Activated CD8-positive, alpha-beta T cell treated with anti-CD3 and anti-CD28 coated beads, Interleukin-2, amount 10 ng/mL, durations not matched to agents 7 days and 5 days (primary cell): ENCODE data around the gene EPS8L1. TPM values are rescaled to one million over a fixed set of nuclear protein-coding genes. Genes with fewer than 3 reads are reported as not detected.
"Not testable (repeated sequence)": the region's sequence is repeated elsewhere in the genome, so short reads cannot be mapped to it uniquely, and the experiment has no call there.

Source experiments
- ATAC-seq: fragments of 150-1000 bp; cut with Tn5 transposase; one replicate; pipeline ENCODE4 v1.10.0; 2021; ENCODE audit warnings: moderate library complexity
- CTCF ChIA-PET: fragments of 350-600 bp; sonication (Branson Sonifier 250); formaldehyde crosslinking; loops from one replicate; lab custom pipeline; 2021; ENCODE audit warnings: antibody characterized with exemption; lab: Charles Lee
- POLR2A ChIA-PET: fragments of 350-600 bp; sonication (Branson Sonifier 250); formaldehyde crosslinking; loops from one replicate; lab custom pipeline; 2021; ENCODE audit warnings: antibody characterized with exemption; lab: Charles Lee
- DNase-seq: peaks from one replicate; pipeline ENCODE4 v3.0.0-alpha.2; 2020
- H3K27ac Mint-ChIP-seq: one replicate; pipeline ENCODE4 v1.8.0; 2021; ENCODE audit warnings: mild to moderate bottlenecking, mixed read lengths
- H3K27me3 Mint-ChIP-seq: one replicate; pipeline ENCODE4 v1.8.0; 2021; ENCODE audit warnings: low read depth, mixed read lengths
- H3K36me3 Mint-ChIP-seq: one replicate; pipeline ENCODE4 v1.8.0; 2021; ENCODE audit warnings: low read depth, mixed read lengths
- H3K4me1 Mint-ChIP-seq: one replicate; pipeline ENCODE4 v1.8.0; 2021; ENCODE audit warnings: low read depth, mixed read lengths
- H3K4me3 Mint-ChIP-seq: one replicate; pipeline ENCODE4 v1.8.0; 2021; ENCODE audit warnings: mild to moderate bottlenecking, mixed read lengths
- H3K9me3 Mint-ChIP-seq: one replicate; pipeline ENCODE4 v1.8.0; 2022; ENCODE audit warnings: mixed read lengths; ENCODE audit not compliant: insufficient read depth
- total RNA-seq, 2 experiments: library from RNA; stranded (reverse); gene quantifications; one replicate each; pipeline ENCODE4 v1.2.3, GENCODE V29; 2021

EPS8L1 gene
- total RNA-seq, 2 experiments from 2014 or later, result 4.9 to 8.6 TPM

DNA sequence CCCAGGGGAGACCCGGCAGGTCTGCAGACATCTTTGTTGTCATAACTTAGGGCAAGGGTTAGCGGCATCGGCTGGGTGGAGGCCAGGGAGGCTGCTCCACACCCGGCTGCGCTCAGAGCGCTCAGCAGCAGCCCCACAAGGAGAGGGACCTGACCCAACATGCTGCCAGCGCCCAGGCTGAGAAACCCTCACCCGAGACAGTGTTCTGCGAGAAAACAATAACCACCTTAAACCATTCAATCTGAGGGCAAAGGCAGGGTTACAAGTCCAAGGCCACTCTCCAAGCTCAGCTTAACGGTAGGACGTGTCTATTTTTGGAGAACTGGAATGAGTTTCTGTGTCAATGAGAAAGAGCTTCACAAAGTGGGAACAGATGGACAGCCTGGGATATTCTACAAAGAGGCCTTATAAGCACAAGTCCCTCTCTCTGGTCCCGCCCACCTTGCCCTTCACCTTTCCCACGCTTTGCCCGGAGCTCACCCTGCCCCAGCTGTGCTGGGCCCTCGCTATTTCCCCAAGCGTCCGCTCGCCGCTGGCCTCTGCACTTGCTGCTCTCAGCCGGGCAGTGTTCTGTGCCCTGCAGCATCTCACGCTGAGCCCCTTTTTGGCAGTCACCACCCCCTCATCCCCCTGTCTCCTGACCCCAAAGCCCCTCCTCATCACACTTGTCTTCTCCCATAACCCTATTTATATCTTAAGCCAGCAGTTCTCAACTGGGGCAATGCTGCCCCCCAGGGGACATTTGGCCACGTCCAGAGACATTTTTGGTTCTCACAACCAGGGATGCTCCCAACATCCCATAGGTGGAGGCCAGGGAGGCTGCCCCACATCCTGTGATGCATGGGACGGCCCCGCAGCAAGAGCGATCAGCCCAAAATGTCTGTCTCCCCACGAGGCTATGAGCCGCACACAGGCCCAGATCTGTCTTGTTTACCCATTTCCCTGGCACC is 24.2 kb downstream of the EPS8L1 start:
- H3K27ac Mint-ChIP-seq, result no peak overlapping the region
- no peak overlapping the region for H3K4me3 Mint-ChIP-seq
- H3K4me1 Mint-ChIP-seq, result peaks cover 2% of the 10 kb centered on the region
- H3K36me3 Mint-ChIP-seq, result peaks cover 23% of the 10 kb centered on the region
- no peaks in the 10 kb centered on the region for H3K27me3 Mint-ChIP-seq
- DNase-seq (no peak), ATAC-seq (no peak)
- POLR2A ChIA-PET, result interaction anchor here (1.0 kb wide), 1 partner anchor 15 kb away, joined by 3 read pairs; no protein-coding TSS in a partner anchor
- CTCF ChIA-PET, result interaction anchor here (1.0 to 1.8 kb wide), 2 partner anchors 12 to 219 kb away, joined by 3 to 5 read pairs; no protein-coding TSS in a partner anchor
- no peaks in the 10 kb centered on the region for H3K9me3 Mint-ChIP-seq

DNA sequence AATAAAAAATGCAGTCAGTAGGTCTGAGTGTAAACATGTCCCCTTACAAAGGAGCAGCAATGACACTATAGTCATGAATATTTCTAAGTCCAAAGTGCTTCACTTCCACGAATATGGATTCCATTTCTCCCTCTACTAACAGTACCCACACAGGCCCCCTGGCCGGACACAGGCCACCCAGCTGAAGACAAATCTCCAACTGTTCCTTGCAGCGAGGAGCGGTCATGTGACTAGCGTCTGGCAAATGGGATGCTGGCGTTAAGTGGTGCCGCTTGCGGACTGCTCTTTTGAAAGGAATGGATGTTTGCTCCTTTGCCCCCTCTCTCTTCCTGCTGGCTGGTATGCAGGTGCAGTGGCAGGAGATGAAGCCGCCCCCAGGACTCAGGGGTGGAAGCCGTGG is 25.6 kb downstream of the EPS8L1 start:
- no peaks in the 10 kb centered on the region for H3K27me3 Mint-ChIP-seq
- H3K9me3 Mint-ChIP-seq, result no peaks in the 10 kb centered on the region
- CTCF ChIA-PET, result interaction anchor here (1.2 kb wide), 1 partner anchor 553 kb away, joined by 3 read pairs; no protein-coding TSS in a partner anchor
- ATAC-seq (no peak), DNase-seq (no peak)
- peaks cover 31% of the 10 kb centered on the region for H3K36me3 Mint-ChIP-seq
- POLR2A ChIA-PET, result no interaction called here
- H3K4me1 Mint-ChIP-seq, result peaks cover 2% of the 10 kb centered on the region
- no peak overlapping the region for H3K27ac Mint-ChIP-seq
- H3K4me3 Mint-ChIP-seq, result no peak overlapping the region

DNA sequence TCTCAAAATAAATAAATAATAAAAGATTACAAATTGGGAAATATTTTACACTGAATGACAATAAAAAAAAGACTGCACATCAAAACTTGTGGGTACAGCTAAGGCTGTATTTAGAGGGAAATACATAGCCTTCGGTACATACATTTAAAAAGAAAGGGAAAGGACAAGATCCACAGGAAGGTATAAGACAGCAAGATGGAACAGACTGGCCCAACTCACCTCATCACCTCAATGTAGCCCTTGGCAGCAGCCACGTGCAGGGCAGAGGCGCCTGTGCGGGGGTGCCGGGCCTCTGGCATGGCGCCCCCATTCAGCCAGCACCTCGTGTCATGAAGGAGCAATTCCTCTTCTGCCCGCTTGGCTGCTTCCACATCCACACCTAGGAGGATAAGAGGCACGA is 27.5 kb downstream of the EPS8L1 start:
- H3K27me3 Mint-ChIP-seq, result no peaks in the 10 kb centered on the region
- POLR2A ChIA-PET, result no interaction called here
- no peaks in the 10 kb centered on the region for H3K9me3 Mint-ChIP-seq
- no peak overlapping the region for H3K4me3 Mint-ChIP-seq
- ATAC-seq (no peak), DNase-seq (no peak)
- peaks cover 42% of the 10 kb centered on the region for H3K36me3 Mint-ChIP-seq
- no peak overlapping the region for H3K27ac Mint-ChIP-seq
- peaks cover 1% of the 10 kb centered on the region for H3K4me1 Mint-ChIP-seq
- CTCF ChIA-PET, result no interaction called here

DNA sequence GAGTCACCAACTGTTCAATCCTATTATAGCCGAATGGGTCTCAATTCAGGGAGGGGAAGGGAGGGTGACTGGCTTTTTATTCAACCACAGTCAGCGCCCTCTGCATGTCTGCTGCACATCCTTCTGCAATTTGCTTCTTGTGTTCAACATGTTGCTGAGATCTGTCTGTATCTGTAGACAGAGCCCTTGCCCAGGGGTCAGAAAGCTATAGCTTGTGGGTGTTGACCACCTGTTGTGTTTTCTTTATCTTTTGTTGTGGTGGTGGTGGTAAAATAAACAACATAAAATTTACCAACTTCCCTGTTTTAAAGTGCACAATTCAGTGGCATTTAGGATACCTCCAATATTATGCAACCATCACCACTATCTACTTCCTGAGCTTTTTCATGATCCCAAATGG is 29.6 kb downstream of the EPS8L1 start:
- Mint-ChIP-seq H3K27me3 (no peaks in the 10 kb centered on the region), H3K4me3 (no peak overlapping the region), H3K36me3 (peaks cover 50% of the 10 kb centered on the region), H3K9me3 (no peaks in the 10 kb centered on the region), H3K4me1 (no peaks in the 10 kb centered on the region), H3K27ac (no peak overlapping the region)
- POLR2A ChIA-PET, result interaction anchor here (0.7 kb wide), 1 partner anchor 19 kb away, joined by 3 read pairs; no protein-coding TSS in a partner anchor
- ATAC-seq (no peak), DNase-seq (no peak)
- CTCF ChIA-PET, result interaction anchor here (1.3 to 1.7 kb wide), 2 partner anchors 56 to 187 kb away, joined by 3 to 4 read pairs; no protein-coding TSS in a partner anchor

DNA sequence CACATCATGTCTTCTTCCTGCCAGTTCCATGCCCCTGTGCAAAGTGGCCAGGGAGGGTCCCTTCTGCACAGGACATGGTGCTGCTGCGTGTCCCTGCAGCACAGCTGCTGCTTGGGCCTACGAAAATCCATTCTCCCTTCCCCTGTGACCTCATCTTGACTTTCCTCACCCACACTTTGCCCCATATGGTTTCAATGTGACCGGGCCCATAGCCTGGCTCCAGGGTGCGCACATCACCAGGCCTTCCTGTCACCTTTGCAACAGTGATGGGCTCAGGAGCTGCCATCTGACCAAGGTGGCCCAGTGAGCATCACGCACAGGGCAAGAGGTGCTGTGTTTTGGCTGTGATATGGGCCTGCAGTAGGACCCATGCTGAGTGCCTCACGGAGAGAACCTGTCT is 30.9 kb downstream of the EPS8L1 start:
- H3K4me1 Mint-ChIP-seq, result no peaks in the 10 kb centered on the region
- ATAC-seq (no peak), DNase-seq (no peak)
- H3K27me3 Mint-ChIP-seq, result no peaks in the 10 kb centered on the region
- no peaks in the 10 kb centered on the region for H3K9me3 Mint-ChIP-seq
- peaks cover 57% of the 10 kb centered on the region for H3K36me3 Mint-ChIP-seq
- CTCF ChIA-PET, result interaction anchor here (0.7 to 1.7 kb wide), 3 partner anchors 18 to 302 kb away, joined by 3 to 6 read pairs (median 4); no protein-coding TSS in a partner anchor
- H3K4me3 Mint-ChIP-seq, result no peak overlapping the region
- POLR2A ChIA-PET, result interaction anchor here (0.6 to 1.1 kb wide), 2 partner anchors 10 to 302 kb away, joined by 3 read pairs; no protein-coding TSS in a partner anchor
- no peak overlapping the region for H3K27ac Mint-ChIP-seq

DNA sequence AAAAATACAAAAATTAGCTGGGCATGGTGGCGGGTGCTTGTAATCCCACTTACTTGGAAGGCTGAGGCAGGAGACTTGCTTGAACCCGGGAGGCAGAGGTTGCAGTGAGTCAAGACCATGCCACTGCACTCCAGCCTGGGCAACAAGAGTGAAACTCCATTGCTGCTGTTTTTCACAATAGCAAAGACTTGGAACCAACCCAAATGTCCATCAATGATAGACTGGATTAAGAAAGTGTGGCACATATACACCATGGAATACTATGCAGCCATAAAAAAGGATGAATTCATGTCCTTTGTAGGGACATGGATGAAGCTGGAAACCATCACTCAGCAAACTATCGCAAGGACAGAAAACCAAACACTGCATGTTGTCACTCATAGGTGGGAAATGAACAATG is 31.6 kb downstream of the EPS8L1 start:
- POLR2A ChIA-PET, result interaction anchor here (0.6 to 1.1 kb wide), 2 partner anchors 9 to 302 kb away, joined by 3 read pairs; no protein-coding TSS in a partner anchor
- H3K27ac Mint-ChIP-seq, H3K4me1 Mint-ChIP-seq, H3K9me3 Mint-ChIP-seq, ATAC-seq, H3K4me3 Mint-ChIP-seq, DNase-seq, H3K27me3 Mint-ChIP-seq: not testable (repeated sequence)
- peaks cover 51% of the 10 kb centered on the region for H3K36me3 Mint-ChIP-seq
- CTCF ChIA-PET, result interaction anchor here (0.7 to 1.7 kb wide), 2 partner anchors 11 to 54 kb away, joined by 3 to 4 read pairs; no protein-coding TSS in a partner anchor

DNA sequence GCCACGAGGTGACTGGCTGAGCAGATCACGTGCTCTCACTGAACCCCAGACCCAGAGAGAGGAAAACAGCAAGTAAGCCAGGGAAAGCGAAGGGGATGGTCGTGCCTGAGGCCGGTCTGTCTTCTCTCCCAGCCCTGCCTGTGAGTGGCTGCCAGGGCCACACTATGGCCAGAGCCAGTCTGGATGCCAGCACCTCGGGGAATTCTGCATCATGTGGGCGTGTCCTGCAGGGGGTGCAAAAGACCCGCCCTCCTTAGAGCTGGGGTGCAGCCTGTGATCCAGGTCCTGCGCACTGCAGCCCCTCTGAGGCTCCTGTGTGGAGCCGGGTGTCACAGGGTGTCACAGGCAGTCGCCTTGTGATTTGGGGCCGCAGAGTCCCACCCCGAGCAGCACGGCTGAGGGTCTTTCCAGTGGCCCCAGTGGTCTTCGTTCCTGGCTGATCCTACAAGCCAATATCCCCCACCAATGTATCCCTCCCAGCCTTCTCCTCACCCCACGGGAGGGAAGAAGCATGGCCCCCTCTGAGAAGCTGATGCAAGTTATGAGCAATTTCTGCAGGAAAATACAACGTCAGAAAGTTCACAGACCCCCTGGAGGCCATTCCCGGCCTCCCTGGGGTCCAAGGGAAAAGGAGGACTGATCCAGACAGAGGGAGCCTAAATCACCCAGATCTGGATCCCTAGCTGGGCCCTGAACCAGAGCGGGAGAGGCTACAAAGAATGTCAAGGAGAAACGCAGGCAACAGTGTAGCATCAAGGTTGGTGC is 34.0 kb downstream of the EPS8L1 start:
- POLR2A ChIA-PET, result no interaction called here
- peaks cover 4% of the 10 kb centered on the region for H3K4me1 Mint-ChIP-seq
- peaks cover 40% of the 10 kb centered on the region for H3K36me3 Mint-ChIP-seq
- ATAC-seq, result no peak
- no peaks in the 10 kb centered on the region for H3K27me3 Mint-ChIP-seq
- DNase-seq, result no peak
- no peak overlapping the region for H3K4me3 Mint-ChIP-seq
- no peak overlapping the region for H3K27ac Mint-ChIP-seq
- no peaks in the 10 kb centered on the region for H3K9me3 Mint-ChIP-seq
- CTCF ChIA-PET, result no interaction called here

DNA sequence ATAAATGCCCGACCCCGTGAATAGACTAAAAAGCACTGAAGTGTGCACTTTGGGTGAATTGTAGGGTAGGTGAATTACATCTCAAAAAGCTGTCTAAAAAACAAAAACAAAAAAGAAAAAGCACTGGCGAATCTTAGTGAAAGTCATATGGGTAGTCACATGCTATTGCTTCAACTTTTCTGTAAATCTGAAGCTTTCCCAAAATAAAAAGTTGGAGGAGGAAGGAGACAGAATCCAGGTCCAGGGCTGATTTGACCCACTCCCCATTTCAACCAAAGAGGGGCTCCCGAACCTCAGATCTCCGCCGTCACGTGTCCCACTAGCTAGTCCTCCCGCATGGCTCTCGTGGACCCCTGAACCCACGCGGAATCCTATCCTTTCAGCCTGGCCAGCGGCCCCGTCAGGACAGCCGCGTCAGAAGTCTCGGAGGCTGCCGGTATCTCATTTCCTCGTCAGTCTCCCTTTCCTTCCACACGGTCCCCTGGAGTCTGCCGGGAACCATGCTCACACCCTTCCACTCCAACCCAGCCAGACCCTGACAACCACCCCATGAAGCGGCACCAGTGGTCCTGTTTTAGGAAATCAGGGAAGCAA is 35.7 kb downstream of the EPS8L1 start:
- H3K4me3 Mint-ChIP-seq, result no peak overlapping the region
- DNase-seq, result no peak
- no peak overlapping the region for H3K27ac Mint-ChIP-seq
- no peak for ATAC-seq
- peaks cover 18% of the 10 kb centered on the region for H3K4me1 Mint-ChIP-seq
- POLR2A ChIA-PET, result interaction anchor here (0.6 kb wide), 1 partner anchor 40 kb away, joined by 3 read pairs; no protein-coding TSS in a partner anchor
- no peaks in the 10 kb centered on the region for H3K27me3 Mint-ChIP-seq
- H3K36me3 Mint-ChIP-seq, result peaks cover 40% of the 10 kb centered on the region
- CTCF ChIA-PET, result interaction anchor here (1.0 kb wide), 1 partner anchor 23 kb away, joined by 4 read pairs; no protein-coding TSS in a partner anchor
- no peaks in the 10 kb centered on the region for H3K9me3 Mint-ChIP-seq

DNA sequence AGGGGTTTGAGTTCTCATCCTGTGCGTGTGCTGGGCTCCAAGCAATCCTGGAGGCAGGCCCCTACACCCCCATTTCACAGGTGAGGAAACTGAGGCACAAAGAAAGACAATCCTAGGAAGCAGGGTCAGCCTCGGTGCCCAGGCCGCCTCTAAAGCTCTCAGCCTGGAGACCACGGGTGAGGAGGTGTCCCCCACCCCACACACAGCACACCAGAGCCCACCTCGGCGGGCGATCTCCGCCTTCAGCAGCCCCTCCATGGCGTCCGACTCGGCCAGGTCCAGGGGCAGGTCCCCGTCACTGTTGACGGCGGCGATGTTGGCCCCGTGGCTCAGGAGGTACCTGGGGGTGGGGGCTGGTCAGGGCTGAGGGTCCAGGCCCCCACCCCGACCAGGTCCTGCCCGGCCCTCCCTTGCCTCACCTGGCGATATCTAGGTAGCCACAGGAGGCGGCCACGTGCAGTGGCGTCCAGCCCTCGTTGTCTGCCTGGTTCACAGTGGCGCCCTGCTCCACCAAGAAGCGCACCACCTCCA is 36.6 kb downstream of the EPS8L1 start:
- no peak for DNase-seq

DNA sequence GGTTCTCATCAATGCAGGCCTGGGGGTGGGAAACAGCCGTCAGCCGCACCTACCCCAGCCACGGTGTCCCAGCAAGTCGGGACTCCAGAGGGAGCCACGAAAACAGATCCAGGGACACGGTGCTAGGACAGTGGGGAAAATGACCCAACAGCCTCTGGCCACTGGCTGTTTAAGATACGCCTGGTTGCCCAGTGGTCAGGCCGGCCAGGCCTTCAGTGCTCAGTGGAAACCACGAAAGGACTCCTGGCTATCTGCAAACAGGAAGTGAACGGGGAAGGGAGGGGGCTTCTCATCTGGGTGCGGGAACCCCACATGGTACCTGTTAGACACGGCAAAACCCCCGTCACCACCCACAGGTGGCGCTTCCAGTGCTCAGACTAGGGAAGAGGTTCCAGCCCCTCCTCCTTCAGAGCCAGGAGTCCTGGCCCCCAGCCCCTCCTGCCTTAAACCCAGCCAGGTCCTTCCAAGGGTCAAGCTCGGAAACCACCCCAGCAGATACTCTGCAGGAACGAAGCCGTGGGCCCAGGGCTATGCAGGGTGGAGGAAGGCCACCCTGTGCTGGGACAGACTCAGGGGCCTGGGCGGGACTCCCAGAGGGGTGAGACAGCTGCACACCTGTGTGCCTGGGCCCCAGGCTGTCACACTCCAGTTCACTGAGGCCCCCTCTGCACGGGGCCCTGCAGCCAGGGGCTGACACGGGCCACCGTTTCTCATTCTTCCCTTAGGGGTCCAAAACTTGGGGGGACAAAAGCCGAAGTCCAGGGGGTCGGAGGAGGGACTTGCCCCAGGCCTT is 37.3 kb downstream of the EPS8L1 start:
- H3K27me3 Mint-ChIP-seq, result no peaks in the 10 kb centered on the region
- peaks cover 21% of the 10 kb centered on the region for H3K4me1 Mint-ChIP-seq
- DNase-seq (no peak), ATAC-seq (no peak)
- ChIA-PET POLR2A (no interaction called here), CTCF (no interaction called here)
- H3K9me3 Mint-ChIP-seq, result no peaks in the 10 kb centered on the region
- no peak overlapping the region for H3K4me3 Mint-ChIP-seq
- H3K36me3 Mint-ChIP-seq, result peaks cover 36% of the 10 kb centered on the region
- H3K27ac Mint-ChIP-seq, result no peak overlapping the region

More for the DNA sequence above, 36.6 kb downstream of the EPS8L1 start:
- POLR2A ChIA-PET, result no interaction called here
- CTCF ChIA-PET, result no interaction called here
- H3K36me3 Mint-ChIP-seq, result peaks cover 39% of the 10 kb centered on the region
- peaks cover 18% of the 10 kb centered on the region for H3K4me1 Mint-ChIP-seq
- H3K9me3 Mint-ChIP-seq, result no peaks in the 10 kb centered on the region
- H3K27me3 Mint-ChIP-seq, result no peaks in the 10 kb centered on the region
- no peak overlapping the region for H3K27ac Mint-ChIP-seq
- H3K4me3 Mint-ChIP-seq, result no peak overlapping the region
- no peak for ATAC-seq
